ENCODE results near the gene UNC80.

Gene UNC80

DNA sequence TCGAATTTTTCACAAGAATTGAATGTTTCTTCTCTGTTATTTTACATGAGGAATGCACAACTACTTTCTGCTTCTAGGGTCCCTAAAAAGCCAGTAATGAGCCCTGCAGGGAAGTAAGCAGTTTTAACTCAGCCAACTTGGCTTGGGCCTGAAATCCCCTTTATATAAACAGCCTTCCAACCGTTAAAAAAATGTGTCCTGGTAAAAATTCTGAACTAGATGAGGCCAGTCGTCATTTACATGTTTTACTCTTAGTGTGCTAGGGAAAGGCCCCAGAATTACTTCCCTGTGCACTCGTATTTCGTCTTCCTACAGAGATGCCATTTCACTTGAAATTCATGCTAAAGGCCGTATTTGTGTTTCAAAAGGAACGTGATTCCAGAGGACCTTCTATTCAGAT is 188.4 kb downstream of the UNC80 start:
- H3K27ac ChIP-seq: no peak overlapping the region
- no peak overlapping the region for H3K4me3 ChIP-seq (IDR thresholded peaks at IDR 0.05; ENCODE audit: insufficient read depth, low read depth, low read length)
- H3K4me1 ChIP-seq (ENCODE audit: low read depth, poor library complexity, severe bottlenecking): peaks cover 5% of the 10 kb centered on the region
- no peak overlapping the region for H3K9ac ChIP-seq
- no peak overlapping the region for H2AFZ ChIP-seq (ENCODE audit: low read depth)
- H3K36me3 ChIP-seq (ENCODE audit: insufficient read depth): no peaks in the 10 kb centered on the region
- H3K79me2 ChIP-seq (ENCODE audit: insufficient read depth, low read depth): no peaks in the 10 kb centered on the region
- H4K20me1 ChIP-seq (ENCODE audit: insufficient read depth): no peaks in the 10 kb centered on the region
- TF ChIP-seq, protein P1, sequence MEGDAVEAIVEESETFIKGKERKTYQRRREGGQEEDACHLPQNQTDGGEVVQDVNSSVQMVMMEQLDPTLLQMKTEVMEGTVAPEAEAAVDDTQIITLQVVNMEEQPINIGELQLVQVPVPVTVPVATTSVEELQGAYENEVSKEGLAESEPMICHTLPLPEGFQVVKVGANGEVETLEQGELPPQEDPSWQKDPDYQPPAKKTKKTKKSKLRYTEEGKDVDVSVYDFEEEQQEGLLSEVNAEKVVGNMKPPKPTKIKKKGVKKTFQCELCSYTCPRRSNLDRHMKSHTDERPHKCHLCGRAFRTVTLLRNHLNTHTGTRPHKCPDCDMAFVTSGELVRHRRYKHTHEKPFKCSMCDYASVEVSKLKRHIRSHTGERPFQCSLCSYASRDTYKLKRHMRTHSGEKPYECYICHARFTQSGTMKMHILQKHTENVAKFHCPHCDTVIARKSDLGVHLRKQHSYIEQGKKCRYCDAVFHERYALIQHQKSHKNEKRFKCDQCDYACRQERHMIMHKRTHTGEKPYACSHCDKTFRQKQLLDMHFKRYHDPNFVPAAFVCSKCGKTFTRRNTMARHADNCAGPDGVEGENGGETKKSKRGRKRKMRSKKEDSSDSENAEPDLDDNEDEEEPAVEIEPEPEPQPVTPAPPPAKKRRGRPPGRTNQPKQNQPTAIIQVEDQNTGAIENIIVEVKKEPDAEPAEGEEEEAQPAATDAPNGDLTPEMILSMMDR (conservative IDR thresholded peaks at IDR 0.05; ENCODE audit: low read depth, low read length): no peak
- no peak overlapping the region for H3K4me2 ChIP-seq
- no peaks in the 10 kb centered on the region for H3K27me3 ChIP-seq (ENCODE audit: insufficient read depth, low read depth)

DNA sequence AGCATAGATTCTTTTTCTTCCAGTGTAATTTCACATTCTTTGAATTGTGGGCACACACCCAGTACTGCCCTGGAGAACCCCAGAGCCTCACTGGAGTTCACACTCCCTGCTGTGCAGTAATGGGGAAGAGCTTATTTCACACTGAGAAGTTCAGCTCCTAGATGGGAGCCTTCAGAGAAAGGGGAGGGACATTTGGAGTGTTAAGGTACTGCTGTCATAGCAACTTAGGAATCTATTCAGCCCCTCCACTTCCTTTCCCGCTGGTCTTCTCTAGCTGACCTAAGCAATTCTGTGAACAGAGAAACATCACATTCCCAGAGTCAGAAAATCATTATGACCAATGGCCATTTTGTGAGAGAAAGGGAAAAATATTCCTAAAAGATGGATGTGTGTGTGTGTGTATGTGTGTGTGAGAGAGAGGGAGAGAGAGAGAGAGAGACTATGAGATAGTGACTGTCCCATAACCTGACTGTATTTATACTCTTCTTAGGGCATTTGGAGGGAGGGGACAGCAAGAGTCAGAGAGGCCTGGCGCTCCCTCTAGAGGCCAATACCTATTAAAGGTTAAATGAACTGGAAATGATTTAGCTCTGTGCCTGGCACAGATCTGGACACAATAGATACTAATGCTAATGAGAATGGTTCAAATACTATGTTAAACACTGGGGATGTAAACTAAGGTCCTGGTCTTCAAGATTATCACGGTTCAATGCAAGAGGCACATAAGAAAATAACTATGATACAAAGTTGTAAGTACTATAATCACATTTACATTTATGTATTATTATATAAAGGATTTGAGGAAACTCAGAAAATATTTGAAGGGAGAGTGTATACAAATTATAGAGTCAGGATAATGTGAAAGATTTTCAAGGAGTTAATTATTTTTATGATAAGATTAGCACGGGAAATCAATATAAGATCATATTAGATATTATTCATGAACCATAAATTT is 189.3 kb downstream of the UNC80 start:
- no peak overlapping the region for H3K4me3 ChIP-seq (IDR thresholded peaks at IDR 0.05; ENCODE audit: insufficient read depth, low read depth, low read length)
- TF ChIP-seq, protein P1 (conservative IDR thresholded peaks at IDR 0.05; ENCODE audit: low read depth, low read length): peak; percentile 85
- no peaks in the 10 kb centered on the region for H3K79me2 ChIP-seq (ENCODE audit: insufficient read depth, low read depth)
- no peak overlapping the region for H3K9ac ChIP-seq
- no peaks in the 10 kb centered on the region for H3K27me3 ChIP-seq (ENCODE audit: insufficient read depth, low read depth)
- peak overlapping the region; percentile 41; the same call in 1 of the 2 replicates for H2AFZ ChIP-seq (ENCODE audit: low read depth)
- H3K4me2 ChIP-seq: no peak overlapping the region
- H4K20me1 ChIP-seq (ENCODE audit: insufficient read depth): no peaks in the 10 kb centered on the region
- no peaks in the 10 kb centered on the region for H3K36me3 ChIP-seq (ENCODE audit: insufficient read depth)
- no peak overlapping the region for H3K27ac ChIP-seq
- H3K4me1 ChIP-seq (ENCODE audit: low read depth, poor library complexity, severe bottlenecking): peaks cover 5% of the 10 kb centered on the region

DNA sequence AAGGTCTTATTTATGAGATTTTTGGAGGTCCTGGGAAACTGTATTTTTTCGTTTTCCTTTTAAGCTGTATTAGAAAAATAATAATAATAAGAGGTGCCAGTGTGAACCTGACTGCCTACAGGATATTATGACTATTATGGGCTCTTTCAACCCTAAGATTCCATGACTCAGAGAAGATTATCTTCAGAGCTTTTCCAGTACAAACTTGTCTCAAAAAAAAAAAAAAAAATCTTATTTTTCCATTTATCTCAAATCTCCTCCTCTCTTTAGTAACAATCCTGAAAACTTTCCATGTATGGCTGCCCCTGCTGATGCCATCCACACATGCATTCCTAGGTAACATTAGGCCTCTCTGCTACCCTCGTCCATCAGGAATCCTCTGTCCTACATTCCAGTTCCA is 194.1 kb downstream of the UNC80 start:
- TF ChIP-seq, protein P1 (conservative IDR thresholded peaks at IDR 0.05; ENCODE audit: low read depth, low read length): no peak
- Histone ChIP-seq H4K20me1 (ENCODE audit: insufficient read depth) (no peaks in the 10 kb centered on the region), H3K27ac (no peak overlapping the region), H3K4me2 (no peak overlapping the region), H3K36me3 (ENCODE audit: insufficient read depth) (no peaks in the 10 kb centered on the region), H3K4me1 (ENCODE audit: low read depth, poor library complexity, severe bottlenecking) (peaks cover 2% of the 10 kb centered on the region), H3K9ac (no peak overlapping the region), H2AFZ (ENCODE audit: low read depth) (no peak overlapping the region), H3K4me3 (IDR thresholded peaks at IDR 0.05; ENCODE audit: insufficient read depth, low read depth, low read length) (no peak overlapping the region), H3K79me2 (ENCODE audit: insufficient read depth, low read depth) (no peaks in the 10 kb centered on the region), H3K27me3 (ENCODE audit: insufficient read depth, low read depth) (no peaks in the 10 kb centered on the region)

DNA sequence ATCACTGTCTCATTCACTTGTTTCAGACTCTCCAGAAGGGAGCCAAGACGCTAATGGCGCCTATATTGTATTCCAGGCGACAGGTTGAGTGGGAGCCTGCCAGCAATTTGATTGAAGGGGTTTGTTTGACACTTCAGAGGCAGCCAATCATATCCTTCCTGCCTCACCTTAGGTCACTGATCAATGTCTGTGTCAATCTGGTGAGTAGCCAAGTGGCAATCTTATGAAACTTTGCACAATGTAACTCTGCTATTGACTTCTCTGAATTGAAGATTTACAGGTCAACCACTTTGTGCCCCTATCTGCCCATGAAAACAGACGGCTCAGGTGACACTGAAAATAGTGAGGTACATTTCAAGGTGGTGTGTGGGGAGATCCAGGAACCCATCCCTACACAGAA is 198.1 kb downstream of the UNC80 start:
- Histone ChIP-seq H3K27ac (no peak overlapping the region), H3K79me2 (ENCODE audit: insufficient read depth, low read depth) (no peaks in the 10 kb centered on the region), H3K4me3 (IDR thresholded peaks at IDR 0.05; ENCODE audit: insufficient read depth, low read depth, low read length) (no peak overlapping the region), H3K4me1 (ENCODE audit: low read depth, poor library complexity, severe bottlenecking) (no peaks in the 10 kb centered on the region), H3K9ac (no peak overlapping the region), H3K36me3 (ENCODE audit: insufficient read depth) (no peaks in the 10 kb centered on the region), H4K20me1 (ENCODE audit: insufficient read depth) (no peaks in the 10 kb centered on the region), H3K4me2 (no peak overlapping the region), H2AFZ (ENCODE audit: low read depth) (no peak overlapping the region), H3K27me3 (ENCODE audit: insufficient read depth, low read depth) (no peaks in the 10 kb centered on the region)
- TF ChIP-seq, protein P1 (conservative IDR thresholded peaks at IDR 0.05; ENCODE audit: low read depth, low read length): no peak
